ENCODE measurements around the gene CCL4.
"Not testable (repeated sequence)": the region's sequence is repeated elsewhere in the genome, so short reads cannot be mapped to it uniquely, and the experiment has no call there.

The CCL4 gene

GRCh38 chr17:36117505-36118382 is 14.1 kb downstream of the CCL4 start:
- DNase-seq (ENCODE audit: low read depth in 2 of 2), result no peak

- no peak for DNase-seq (ENCODE audit: low read depth in 2 of 2)
These were observed 15.1 kb downstream of the CCL4 start for GRCh38 chr17:36118477-36119353.

- no peak for DNase-seq (ENCODE audit: low read depth in 2 of 2)
These were observed 16.6 kb downstream of the CCL4 start for GRCh38 chr17:36120221-36120620.

- DNase-seq (ENCODE audit: low read depth in 2 of 2), result not testable (repeated sequence)
These were observed 17.5 kb downstream of the CCL4 start for GRCh38 chr17:36121099-36121498.

- DNase-seq (ENCODE audit: low read depth in 2 of 2), result no peak
These were observed 19.8 kb downstream of the CCL4 start for GRCh38 chr17:36123431-36123830.

GRCh38 chr17:36124879-36125824 is 21.5 kb downstream of the CCL4 start:
- DNase-seq (ENCODE audit: low read depth in 2 of 2), result no peak

GRCh38 chr17:36127199-36127893 is 23.7 kb downstream of the CCL4 start:
- no peak for DNase-seq (ENCODE audit: low read depth in 2 of 2)

GRCh38 chr17:36127911-36128310 is 24.3 kb downstream of the CCL4 start:
- no peak for DNase-seq (ENCODE audit: low read depth in 2 of 2)

- DNase-seq (ENCODE audit: low read depth in 2 of 2), result no peak
These were observed 24.9 kb downstream of the CCL4 start for GRCh38 chr17:36128411-36128978.

GRCh38 chr17:36129616-36130015 is 26.0 kb downstream of the CCL4 start:
- no peak for DNase-seq (ENCODE audit: low read depth in 2 of 2)

GRCh38 chr17:36130346-36130745 is 26.7 kb downstream of the CCL4 start:
- DNase-seq (ENCODE audit: low read depth in 2 of 2), result no peak

- DNase-seq (ENCODE audit: low read depth in 2 of 2), result no peak
These were observed 27.8 kb downstream of the CCL4 start for GRCh38 chr17:36131421-36131820.

- no peak for DNase-seq (ENCODE audit: low read depth in 2 of 2)
These were observed 28.3 kb downstream of the CCL4 start for GRCh38 chr17:36131931-36132330.

GRCh38 chr17:36132421-36132831 is 28.8 kb downstream of the CCL4 start:
- DNase-seq (ENCODE audit: low read depth in 2 of 2), result no peak

GRCh38 chr17:36133602-36134236 is 30.1 kb downstream of the CCL4 start:
- no peak for DNase-seq (ENCODE audit: low read depth in 2 of 2)

- no peak for DNase-seq (ENCODE audit: low read depth in 2 of 2)
These were observed 31.8 kb downstream of the CCL4 start for GRCh38 chr17:36135465-36135864.

- no peak for DNase-seq (ENCODE audit: low read depth in 2 of 2)
These were observed 32.4 kb downstream of the CCL4 start for GRCh38 chr17:36136036-36136435.

- no peak for DNase-seq (ENCODE audit: low read depth in 2 of 2)
These were observed 32.8 kb downstream of the CCL4 start for GRCh38 chr17:36136439-36136838.

- DNase-seq (ENCODE audit: low read depth in 2 of 2), result no peak
These were observed 38.6 kb downstream of the CCL4 start for GRCh38 chr17:36142235-36142634.

GRCh38 chr17:36142806-36143205 is 39.2 kb downstream of the CCL4 start:
- DNase-seq (ENCODE audit: low read depth in 2 of 2), result no peak

Data from stimulated activated CD4-positive, alpha-beta T cell treated with anti-CD3 and anti-CD28 coated beads, Interleukin-1b, Interleukin-23, amount 100 ng/mL, for 1 hour (primary cell).